HG02884 (cell line): ENCODE results near the gene ATP8B2.
"Not testable (repeated sequence)": the region's sequence is repeated elsewhere in the genome, so short reads cannot be mapped to it uniquely, and the experiment has no call there.

ENCODE experiments used
- ATAC-seq: cut with Tn5 transposase; IDR thresholded peaks from one replicate; pipeline ENCODE4 v1.9.1; 2021; ENCODE audit warnings: mild to moderate bottlenecking, moderate library complexity; ENCODE audit not compliant: unreplicated experiment

Gene ATP8B2

DNA sequence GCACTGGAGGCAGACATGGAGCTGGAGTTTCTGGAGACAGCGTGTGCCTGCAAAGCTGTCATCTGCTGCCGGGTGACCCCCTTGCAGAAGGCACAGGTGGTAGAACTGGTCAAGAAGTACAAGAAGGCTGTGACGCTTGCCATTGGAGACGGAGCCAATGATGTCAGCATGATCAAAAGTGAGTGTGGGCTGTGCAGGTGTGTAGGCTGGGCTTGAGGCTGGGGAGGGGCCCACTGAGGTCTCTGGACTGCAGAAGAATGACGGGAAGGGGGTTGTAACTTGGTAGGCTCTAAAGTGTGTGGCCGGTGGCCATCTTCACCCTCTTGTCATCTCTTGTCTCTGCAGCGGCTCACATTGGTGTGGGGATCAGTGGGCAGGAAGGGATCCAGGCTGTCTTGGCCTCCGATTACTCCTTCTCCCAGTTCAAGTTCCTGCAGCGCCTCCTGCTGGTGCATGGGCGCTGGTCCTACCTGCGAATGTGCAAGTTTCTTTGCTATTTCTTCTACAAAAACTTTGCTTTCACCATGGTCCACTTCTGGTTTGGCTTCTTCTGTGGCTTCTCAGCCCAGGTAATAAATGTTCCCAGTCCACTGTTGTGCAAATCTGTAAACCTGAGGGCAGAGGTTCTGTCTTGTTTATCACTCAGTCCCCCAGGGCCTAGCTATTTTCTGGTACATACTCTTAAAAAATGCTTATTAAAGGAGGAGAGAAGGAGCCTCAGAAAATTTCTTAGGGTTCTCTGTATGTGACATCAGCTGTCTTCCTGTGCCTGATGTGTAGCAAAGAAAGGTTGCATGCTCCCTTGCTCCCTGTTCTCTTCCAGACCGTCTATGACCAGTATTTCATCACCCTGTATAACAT lies 19.9 kb downstream of the ATP8B2 start:
- no peak for ATAC-seq

DNA sequence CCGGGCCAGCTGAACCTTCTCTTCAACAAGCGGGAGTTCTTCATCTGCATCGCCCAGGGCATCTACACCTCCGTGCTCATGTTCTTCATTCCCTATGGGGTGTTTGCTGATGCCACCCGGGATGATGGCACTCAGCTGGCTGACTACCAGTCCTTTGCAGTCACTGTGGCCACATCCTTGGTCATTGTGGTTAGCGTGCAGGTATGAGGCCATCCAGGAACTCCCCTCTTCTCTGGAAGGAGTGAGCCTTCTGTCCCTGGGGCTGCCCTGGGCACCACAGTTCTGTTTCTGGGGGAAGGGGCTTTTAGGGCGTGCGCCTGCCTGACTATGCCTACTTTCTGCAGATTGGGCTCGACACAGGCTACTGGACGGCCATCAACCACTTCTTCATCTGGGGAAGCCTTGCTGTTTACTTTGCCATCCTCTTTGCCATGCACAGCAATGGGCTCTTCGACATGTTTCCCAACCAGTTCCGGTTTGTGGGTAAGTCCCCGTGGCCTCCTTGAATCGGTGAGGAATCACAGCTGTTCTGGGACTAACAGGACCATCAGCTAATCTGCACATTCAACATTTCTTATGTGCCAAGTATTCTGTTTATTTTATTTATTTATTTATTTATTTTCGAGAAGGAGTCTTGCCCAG lies 21.1 kb downstream of the ATP8B2 start:
- ATAC-seq, result no peak

DNA sequence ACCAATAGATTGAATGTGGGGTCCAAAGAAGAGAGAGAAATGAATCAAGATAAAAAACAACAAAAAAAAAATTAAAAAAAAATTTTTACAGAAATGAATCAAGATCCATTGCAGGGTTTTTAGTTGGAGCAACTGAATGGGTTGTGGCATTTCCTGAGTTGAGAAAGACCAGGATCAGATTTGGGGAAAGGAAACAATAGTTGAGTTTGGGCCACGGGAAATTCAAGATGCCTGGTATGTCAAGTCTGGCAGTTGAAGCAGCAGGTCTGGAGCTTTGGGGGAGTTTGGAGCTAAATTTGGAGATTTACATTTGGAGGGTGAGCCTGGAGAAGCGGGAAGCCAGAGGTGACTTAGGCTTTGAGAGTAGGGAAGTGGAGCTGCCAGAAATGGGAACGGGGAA lies 22.6 kb downstream of the ATP8B2 start:
- ATAC-seq, result no peak

DNA sequence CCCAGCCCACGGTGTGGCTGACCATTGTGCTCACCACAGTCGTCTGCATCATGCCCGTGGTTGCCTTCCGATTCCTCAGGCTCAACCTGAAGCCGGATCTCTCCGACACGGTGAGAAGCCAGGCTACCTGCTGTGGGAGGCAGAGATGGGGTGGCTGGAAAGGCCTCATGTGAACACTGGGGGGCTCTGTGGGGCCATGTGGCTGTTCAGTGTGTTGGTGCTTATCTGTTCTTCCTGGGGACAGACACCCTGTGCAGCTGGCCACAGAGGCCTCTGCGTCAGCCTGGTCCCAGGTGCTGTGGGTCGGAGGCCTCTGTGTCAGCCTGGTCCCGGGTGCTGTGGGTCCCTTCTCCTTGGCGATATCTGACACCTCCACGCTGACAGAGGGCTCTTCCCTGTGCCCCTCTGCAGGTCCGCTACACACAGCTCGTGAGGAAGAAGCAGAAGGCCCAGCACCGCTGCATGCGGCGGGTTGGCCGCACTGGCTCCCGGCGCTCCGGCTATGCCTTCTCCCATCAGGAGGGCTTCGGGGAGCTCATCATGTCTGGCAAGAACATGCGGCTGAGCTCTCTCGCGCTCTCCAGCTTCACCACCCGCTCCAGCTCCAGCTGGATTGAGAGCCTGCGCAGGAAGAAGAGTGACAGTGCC lies 23.2 kb downstream of the ATP8B2 start:
- ATAC-seq, result no peak

DNA sequence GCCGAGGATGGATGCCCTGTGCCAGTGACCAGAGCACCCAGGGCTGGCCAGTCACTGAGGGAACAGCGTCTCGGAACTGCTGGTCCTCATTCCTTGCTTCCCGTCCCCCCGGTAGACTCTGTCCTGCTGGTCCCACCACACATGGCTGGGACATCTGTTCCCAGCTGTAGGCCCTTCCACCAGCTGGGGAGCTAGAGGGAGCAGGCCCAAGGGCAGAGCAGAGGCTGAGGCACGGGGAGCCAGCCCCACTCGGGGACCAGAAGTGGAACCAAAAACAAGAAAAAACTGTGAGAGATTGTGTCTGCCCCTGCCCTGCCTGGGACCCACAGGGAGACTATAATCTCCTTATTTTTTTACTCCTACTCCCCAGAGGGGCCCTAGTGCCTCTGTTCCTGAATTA lies 23.8 kb downstream of the ATP8B2 start:
- no peak for ATAC-seq

DNA sequence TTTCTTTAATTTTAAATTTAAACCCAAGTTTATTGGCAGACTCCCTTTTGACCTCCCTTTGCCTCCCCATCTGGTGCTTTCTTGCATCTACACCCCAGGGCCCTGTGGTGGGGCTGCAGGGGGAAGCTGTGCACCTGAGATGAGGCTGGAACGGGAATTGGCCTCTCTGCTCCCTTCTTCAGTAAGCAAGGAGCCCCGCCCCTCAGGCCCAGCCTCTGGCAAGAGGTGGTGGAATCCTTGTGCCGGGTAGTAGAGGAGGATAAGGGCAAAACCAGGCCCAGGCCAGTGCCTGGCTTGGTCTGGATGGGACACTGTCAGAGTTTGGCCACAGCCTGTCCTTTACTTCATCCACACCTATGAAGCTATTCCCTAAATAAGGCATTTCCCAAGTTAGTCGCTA lies 25.1 kb downstream of the ATP8B2 start:
- ATAC-seq, result no peak

DNA sequence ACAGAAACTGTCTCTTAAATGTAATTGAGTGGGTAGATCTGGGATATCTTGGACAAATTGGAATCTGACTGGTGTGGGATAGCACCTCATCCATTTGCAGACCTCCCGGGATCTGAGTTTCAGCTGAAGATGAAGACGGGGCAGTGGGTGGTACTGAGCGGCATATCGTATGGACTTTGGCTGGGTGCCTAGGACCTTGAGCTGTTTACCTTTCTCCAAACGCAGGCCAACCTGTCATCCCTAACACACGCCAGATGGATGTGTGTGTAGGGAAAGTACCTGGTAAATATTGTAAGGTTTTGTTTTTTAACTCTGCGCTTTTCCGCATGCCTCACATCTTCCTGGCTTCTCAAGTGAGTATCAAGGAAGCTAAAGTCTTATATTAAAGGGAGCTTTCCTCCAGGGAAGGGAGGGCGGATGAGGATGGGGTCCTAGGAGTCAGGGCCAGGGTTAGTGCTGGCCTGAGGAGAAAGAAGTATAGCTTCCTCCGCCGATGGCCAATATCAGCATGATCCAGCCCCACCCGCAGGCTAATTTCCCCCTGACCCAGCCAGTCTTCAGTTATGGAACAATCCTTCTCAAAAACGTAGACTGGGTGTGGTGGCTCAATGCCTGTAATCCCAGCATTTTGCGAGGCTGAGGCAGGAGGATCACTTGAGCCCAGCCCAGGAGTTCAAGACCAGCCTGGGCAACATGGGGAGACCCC lies 26.2 kb downstream of the ATP8B2 start:
- ATAC-seq, result no peak

DNA sequence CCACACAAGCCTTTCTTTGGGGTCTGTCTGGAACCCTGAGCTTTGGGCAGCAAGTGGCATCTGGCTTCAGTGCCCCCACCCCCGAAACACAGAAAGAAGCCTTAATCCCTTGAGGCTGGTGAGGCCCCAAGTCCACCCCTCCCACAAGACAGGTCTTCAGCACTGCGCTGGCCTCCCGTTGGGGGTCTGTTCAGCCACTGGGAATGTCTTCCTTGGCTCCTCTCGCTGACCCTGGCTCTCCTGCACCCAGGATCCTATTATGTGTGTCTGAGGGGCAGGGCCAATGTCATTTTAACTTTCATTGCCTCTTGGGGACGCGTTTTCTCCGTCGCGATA lies 26.9 kb downstream of the ATP8B2 start:
- no peak for ATAC-seq

DNA sequence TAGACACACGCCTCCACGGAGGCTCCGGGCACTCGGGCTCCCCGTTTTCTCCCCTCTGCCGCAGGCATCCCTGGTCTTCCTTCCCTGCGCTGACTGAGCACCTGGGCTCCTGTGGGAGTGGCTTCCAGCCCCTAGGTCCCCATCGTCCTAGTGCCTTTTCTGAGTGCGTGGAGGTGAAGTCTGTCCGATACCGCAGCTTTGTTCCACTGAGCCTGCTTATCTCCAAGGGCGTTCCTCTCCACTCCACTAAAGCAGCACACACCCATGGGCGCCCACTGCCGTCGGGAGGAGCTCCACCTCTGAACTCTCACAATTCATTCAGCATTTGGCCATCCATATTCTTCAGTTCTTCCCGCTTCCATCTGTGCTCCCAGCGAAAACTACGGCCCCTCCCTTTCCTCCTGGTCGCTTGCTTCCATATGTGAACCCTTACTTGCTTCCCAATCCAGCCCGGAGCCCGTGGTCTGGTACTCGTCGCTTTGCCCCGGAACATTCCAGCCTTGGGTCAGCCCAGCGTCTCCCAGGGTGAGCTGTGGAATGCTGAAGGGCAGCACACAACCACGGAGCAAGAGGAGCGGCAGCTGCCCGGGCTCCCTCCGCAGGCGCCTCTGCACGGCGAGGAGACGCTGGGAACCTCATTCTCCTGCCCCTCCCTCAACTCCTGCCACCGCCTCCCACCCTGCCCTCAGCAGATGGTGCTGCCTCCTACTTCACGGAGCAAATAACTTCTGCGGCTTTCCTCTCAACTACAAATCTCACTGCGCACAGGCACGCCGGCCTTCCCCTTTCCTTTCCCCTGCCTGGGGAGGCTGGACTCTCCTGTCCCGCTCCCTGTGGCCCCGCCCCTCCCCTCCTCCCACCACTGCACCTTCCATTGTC lies 27.5 kb downstream of the ATP8B2 start:
- no peak for ATAC-seq

DNA sequence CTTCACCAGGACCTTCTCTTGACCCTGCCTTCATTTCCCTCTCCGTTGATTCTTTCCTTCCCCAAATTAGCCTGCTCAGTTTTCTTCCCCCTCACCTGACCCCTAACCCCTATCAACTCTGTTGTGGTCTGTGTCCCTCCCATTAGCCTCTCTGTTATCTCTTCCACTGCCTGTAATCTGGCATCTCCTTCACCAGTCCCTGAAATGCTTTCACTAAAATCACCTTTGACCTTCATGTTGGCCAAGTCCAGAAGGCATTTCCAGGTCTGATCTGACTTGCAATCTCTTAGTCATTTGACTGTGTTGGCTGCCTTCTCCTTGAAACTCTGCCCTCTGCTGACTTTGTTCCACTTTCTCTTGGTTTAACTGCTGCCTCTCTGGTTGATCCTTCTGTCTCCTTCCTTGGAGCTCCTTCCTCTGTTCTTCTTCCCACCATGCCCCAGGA lies 28.2 kb downstream of the ATP8B2 start:
- ATAC-seq, result no peak

DNA sequence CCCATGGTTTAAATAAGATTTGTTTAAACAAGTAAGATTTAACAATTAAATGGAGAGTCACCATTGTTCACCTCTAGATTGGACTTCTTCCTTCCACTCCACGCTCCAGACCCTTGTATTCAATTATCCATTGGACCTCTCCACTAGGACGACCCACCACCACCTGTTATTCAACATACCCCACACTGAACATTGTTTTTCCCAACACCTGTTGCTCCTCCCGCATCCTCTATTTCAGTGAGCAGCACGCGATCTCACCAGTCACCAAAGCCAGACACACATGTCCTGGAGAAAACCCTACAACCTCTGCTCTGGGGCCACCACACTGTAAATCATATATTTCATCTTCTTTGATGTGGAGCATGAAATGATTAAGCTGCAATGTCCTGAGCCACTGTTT lies 28.6 kb downstream of the ATP8B2 start:
- no peak for ATAC-seq

DNA sequence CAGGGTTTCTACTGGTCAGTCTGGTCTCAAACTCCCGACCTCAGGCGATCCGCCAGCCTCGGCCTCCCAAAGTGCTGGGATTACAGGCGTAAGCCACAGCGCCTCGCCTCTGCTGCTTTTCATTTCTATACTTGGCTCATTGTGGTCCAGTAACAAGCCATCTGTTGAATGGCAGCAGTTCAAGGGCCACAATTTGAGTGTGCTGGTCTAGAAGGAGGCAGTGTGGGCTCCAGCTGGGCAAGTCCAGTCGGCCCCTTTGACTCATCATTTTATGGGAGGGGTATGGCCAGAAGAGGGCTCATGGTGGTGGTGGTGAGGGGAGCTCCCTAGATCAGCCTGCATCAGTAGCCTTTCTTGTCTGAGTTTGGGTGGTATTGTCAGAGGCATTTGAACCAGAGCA lies 33.2 kb downstream of the ATP8B2 start:
- ATAC-seq, result no peak

DNA sequence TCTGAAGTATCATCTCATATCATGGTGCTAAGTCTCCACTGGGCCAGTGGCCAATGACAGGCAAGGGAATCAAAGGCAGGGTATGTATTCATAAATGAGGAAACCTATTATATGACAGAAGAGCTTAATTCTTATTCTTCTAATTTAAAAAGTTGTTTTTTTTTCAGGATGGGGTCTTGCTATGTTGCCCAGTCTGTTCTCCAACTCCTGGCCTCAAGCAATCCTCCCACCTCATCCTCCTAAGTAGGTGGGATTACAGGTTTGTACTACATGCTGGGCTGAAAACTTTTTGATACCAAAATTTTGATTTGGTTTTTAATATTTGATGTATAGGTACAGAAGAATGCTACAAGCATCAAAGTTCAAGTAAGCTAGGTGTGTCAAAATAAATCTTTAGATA lies 35.0 kb downstream of the ATP8B2 start:
- no peak for ATAC-seq

DNA sequence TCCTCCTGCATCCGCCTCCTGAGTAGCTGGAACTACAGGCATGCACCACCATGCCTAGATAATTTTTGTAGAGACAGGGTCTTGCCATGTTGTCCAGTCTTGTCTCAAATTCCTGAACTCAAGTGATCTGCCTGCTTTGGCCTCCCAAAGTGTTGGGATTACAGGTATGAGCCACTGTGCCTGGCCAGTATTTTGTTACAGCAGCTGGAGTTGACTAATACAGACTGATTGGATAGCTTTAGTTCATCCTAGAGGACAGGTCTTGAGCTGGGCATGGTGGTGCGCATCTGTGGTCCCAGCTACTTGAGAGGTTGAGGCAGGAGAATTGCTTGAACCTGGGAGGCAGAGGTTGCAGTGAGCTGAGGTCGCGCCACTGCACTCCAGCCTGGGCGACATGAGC lies 35.6 kb downstream of the ATP8B2 start:
- not testable (repeated sequence) for ATAC-seq

DNA sequence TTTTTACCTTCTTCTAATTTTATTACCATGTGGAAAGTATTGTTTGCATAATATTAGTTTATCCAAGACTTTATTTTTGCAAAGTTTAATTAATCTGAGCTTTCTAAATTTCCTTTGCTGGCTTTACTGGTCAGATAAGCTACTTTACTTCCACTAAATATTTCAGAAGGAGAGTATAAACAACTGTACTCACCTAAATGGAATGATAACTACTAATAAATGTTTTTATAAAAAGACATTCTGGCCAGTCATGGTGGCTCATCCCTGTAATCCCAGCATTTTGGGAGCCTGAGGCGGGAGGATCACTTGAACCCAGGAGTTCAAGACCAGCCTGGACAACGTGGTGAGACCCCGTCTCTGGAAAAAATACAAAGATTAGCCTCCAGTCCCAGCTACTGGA lies 36.0 kb downstream of the ATP8B2 start:
- ATAC-seq, result no peak

DNA sequence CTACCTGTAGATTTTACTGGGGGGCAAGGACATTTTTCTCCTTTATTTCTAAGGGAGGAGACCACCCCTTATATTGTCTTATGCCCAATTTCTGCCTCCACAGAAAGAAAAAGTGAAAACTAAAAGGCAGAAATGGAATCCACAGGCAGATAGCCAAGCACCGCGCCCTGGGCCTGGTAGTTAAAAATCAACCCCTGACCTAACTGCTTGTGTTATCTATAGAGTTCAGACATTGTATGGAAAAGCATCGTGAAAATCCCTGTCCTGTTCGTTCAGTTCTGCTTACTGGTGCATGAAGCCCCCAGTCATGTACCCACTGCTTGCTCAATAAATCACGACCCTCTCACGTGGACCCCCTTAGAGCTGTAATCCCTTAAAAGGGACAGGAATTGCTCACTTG lies 46.1 kb downstream of the ATP8B2 start:
- ATAC-seq, result no peak

DNA sequence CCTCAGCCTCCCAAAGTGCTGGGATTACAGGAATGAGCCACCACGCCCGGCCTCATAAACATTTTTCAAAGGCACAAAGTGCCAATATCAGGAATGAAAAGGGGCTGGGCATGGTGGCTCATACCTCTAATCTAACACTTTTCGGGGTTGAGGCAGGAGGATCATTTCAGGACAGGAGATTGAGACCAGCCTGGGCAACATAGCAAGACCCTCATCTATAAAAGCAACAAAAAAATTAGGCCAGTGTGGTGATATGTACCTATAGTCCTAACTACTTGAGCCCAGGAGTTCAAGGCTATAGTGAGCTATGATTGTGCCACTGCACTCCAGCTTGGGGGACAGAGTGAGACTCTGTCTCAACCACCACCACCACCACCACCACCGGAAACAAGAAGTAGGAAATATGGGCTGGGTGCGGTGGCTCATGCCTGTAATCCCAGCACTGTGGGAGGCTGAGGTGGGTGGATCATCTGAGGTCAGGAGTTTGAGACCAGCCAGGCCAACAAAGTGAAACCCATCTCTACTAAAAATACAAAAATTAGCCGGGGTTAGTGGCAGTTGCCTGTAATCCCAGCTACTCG lies 48.5 kb downstream of the ATP8B2 start:
- ATAC-seq, result not testable (repeated sequence)

DNA sequence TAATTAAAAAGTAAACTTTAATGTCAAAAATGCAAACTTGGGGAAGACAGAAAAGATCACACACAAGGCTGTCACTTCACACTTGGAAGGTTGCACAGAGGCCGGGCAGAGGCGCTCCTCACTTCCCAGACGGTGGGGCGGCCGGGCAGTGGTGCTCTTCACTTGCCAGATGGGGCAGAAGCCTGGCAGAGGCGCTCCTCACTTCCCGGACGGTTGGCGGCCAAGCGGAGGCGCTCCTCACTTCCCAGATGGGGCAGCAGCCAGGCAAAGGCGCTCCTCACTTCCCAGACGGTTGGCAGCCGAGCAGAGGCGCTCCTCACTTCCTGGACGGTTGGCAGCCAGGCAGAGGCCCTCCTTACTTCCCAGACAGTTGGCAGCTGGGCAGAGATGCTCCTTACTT lies 54.0 kb downstream of the ATP8B2 start:
- no peak for ATAC-seq

DNA sequence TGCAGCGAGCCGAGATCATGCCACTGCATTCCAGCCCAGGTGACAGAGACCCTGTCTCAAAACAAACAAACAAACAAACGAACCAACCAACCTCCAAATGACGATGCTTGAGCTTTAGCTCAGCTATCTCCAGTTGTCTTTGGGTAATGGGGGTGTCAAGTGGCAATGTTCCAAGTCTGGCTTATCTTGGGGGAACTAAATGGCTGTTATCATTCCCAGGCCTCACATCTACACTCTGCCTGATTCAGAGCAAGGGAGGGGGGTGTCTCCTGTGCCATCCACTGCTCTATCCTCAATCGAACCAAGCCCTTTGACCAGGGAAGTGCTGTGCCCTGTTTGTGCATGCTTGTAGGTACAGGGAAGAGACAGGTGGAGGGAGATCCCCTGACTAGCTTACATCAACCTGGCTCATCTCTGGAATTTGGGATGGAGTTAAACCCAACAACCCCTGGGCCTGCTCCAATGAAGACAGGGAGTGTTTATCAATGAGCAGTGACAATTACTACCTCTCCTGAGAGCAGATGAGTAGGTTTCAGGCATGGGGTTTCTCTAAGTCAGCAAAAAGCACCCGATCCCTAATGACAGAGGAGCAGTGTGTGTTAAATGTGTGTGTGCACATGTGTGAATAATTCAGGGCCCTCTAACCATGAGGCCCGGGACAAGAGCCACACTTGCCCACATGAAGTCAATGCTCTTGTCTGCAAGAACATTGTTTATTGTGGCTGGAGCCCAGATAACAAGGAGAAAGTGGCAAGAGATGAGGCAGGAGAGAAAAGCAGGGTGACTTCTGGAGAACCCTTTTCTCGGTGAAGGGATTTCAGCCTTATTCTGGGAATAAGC lies 59.5 kb downstream of the ATP8B2 start:
- no peak for ATAC-seq
